HepG2 (cell line): ENCODE data around the gene OAT. TPM values are rescaled to one million over a fixed set of nuclear protein-coding genes. Genes with fewer than 3 reads are reported as not detected.

Source experiments
- ATAC-seq: fragments of 200-7000 bp; cut with Tn5 transposase; 3 replicates; pipeline ENCODE4 v1.9.1; 2020; ENCODE audit warnings: mild to moderate bottlenecking, moderate library complexity
- BruUV-seq: library from RNA; stranded (reverse); fragments of 400-500 nt; replicated peaks from 2 replicates; lab custom pipeline; 2021; lab: Mats Ljungman, UMichigan
- CTCF ChIA-PET: fragments of 300-600 bp; formaldehyde crosslinking; extraction: SDS; loops from one replicate; lab custom pipeline; 2021; ENCODE audit warnings: low total read pairs, inconsistent platforms, low intra/inter-chr PET ratio; lab: Yijun Ruan, JAX
- POLR2A ChIA-PET: fragments of 350-600 bp; sonication (Branson Sonifier 250); formaldehyde crosslinking; loops from one replicate; lab custom pipeline; 2020; ENCODE audit warnings: antibody characterized with exemption, inconsistent platforms; lab: Yijun Ruan, JAX
- DNase-seq: peaks from one replicate; pipeline ENCODE4 v3.0.0-alpha.2; 2015; ENCODE audit warnings: low spot score
- FAIRE-seq: peaks from 3 replicates; lab custom pipeline; 2011; peaks lifted over from hg19 to GRCh38; lab: Jason Lieb, UNC
- H2AFZ ChIP-seq: one replicate; pipeline ENCODE4 v1.6.1; 2011; ENCODE audit warnings: low read length, inconsistent platforms
- H3K27ac ChIP-seq: fragments of 300-600 bp; 3 replicates; pipeline ENCODE4 v1.8.0; 2011; ENCODE audit warnings: mixed run types, mild to moderate bottlenecking, mixed read lengths, low read length, inconsistent platforms; ENCODE audit not compliant: insufficient read depth; ENCODE audit errors: extremely low read length
- H3K27me3 ChIP-seq, 2 experiments: fragments of 200-600 bp in 1 of 2; 2 replicates in 1 of 2; 3 replicates in 1 of 2; pipeline versions ENCODE4 v1.6.0 to v1.8.0; 2011; ENCODE audit warnings: low read length in 2 of 2, mild to moderate bottlenecking in 2 of 2, moderate library complexity in 2 of 2, inconsistent platforms in 1 of 2; ENCODE audit not compliant: insufficient read depth in 2 of 2, control insufficient read depth in 1 of 2
- H3K36me3 ChIP-seq, 2 experiments: fragments of 200-600 bp in 1 of 2; replicated peaks in 1 of 2; 2 replicates in 1 of 2; 3 replicates in 1 of 2; pipeline versions ENCODE4 v1.5.1 to v1.8.0; 2011; ENCODE audit warnings: low read length in 2 of 2, inconsistent platforms in 1 of 2; ENCODE audit not compliant: insufficient read depth in 2 of 2, control insufficient read depth in 1 of 2
- H3K4me1 ChIP-seq: 2 replicates; pipeline ENCODE4 v1.5.1; 2012; ENCODE audit warnings: low read length, inconsistent platforms; ENCODE audit not compliant: insufficient read depth
- H3K4me2 ChIP-seq: 2 replicates; pipeline ENCODE4 v1.6.0; 2011; ENCODE audit warnings: low read depth, low read length, inconsistent platforms
- H3K4me3 ChIP-seq, 3 experiments: fragments of 200-600 bp in 1 of 3; sonication (generic), shearing (Covaris generic) in 1 of 3; replicated peaks in 1 of 3; 2 replicates each; pipeline ENCODE4 v1.5.1; 2011 to 2016; ENCODE audit warnings: low read length in 3 of 3, inconsistent platforms in 2 of 3, low read depth in 2 of 3, mild to moderate bottlenecking in 2 of 3, control low read depth in 1 of 3, mixed read lengths in 1 of 3; ENCODE audit not compliant: insufficient read depth in 1 of 3
- H3K79me2 ChIP-seq: one replicate; pipeline ENCODE4 v1.6.1; 2011; ENCODE audit warnings: low read length, inconsistent platforms; ENCODE audit not compliant: insufficient read depth
- H3K9ac ChIP-seq: 2 replicates; pipeline ENCODE4 v1.6.0; 2011; ENCODE audit warnings: mild to moderate bottlenecking, low read depth, low read length, inconsistent platforms; ENCODE audit not compliant: insufficient read depth
- H3K9me3 ChIP-seq: 2 replicates; pipeline ENCODE4 v1.5.1; 2012; ENCODE audit warnings: mild to moderate bottlenecking, low read length
- H4K20me1 ChIP-seq: 2 replicates; pipeline ENCODE4 v1.6.0; 2011; ENCODE audit warnings: inconsistent platforms, mild to moderate bottlenecking, low read length, moderate library complexity; ENCODE audit not compliant: insufficient read depth
- FOXO1 ChIP-seq: sonication (generic); formaldehyde crosslinking; IDR thresholded peaks from 2 replicates; pipeline ENCODE4 v1.4.0; 2020; ENCODE audit warnings: missing genetic modification reagents
- GATA4 ChIP-seq: sonication (generic); IDR thresholded peaks from 2 replicates; pipeline ENCODE4 v1.6.1; 2016; ENCODE audit warnings: antibody characterized with exemption, low read depth, borderline replicate concordance
- MAFF ChIP-seq: IDR thresholded peaks from 2 replicates; pipeline ENCODE4 v1.6.1; 2011; ENCODE audit warnings: low read depth, low read length, improper control_type of control experiment
- MAFK ChIP-seq, 2 experiments: IDR thresholded peaks in 1 of 2; conservative IDR thresholded peaks in 1 of 2; 2 replicates each; pipeline ENCODE4 v1.6.1; 2011; ENCODE audit warnings: improper control_type of control experiment in 2 of 2, low read length in 2 of 2
- ZFP1 ChIP-seq: IDR thresholded peaks from 2 replicates; pipeline ENCODE4 v1.6.1; 2016
- ZNF331 ChIP-seq: sonication (generic); formaldehyde crosslinking; IDR thresholded peaks from 2 replicates; pipeline ENCODE4 v1.4.0; 2020; ENCODE audit warnings: missing genetic modification reagents
- WGBS: methylation state at CpG from one replicate; pipeline ENCODE4 v1.1.6; 2017; ENCODE audit warnings: low lambda C conversion rate; 5-methylcytosine and 5-hydroxymethylcytosine counted together
- in situ Hi-C: cut with HindIII; loops from 2 replicates; pipeline ENCODE4 v1.10.0; 2017; ENCODE audit warnings: low pct_unique_long_range_greater_than_20kb; ENCODE audit not compliant: extremely low pct_ligation_motif_present
- intact Hi-C: fragments of 100-400 bp; cut with micrococcal nuclease; formaldehyde crosslinking; loops from one replicate; pipeline ENCODE4 v1.10.0; 2022; ENCODE audit not compliant: unreplicated experiment
- polyA plus RNA-seq, 8 experiments: library from polyadenylated mRNA; depleted of rRNA in 3 of 8; stranded (reverse) in 7 of 8; unstranded in 1 of 8; fragments of >200 nt; fragmentation: Illumina TruSeq in 4 of 8; extraction: Trizol in 4 of 8; gene quantifications; 2 replicates each; pipeline versions ENCODE4 v1.2.1 to v1.2.3, GENCODE V29; 2011 to 2016; ENCODE audit warnings: low read depth in 4 of 8, missing spikeins in 1 of 8, mixed read lengths in 1 of 8; ENCODE audit not compliant: insufficient read depth in 1 of 8
- total RNA-seq, 5 experiments: library from RNA; depleted of rRNA; stranded (reverse); fragments of >200 nt; fragmentation: Illumina TruSeq; extraction: Trizol; gene quantifications; 2 replicates each; pipeline ENCODE4 v1.2.3, GENCODE V29; 2016; ENCODE audit warnings: low read depth in 1 of 5
- TF ChIP-seq, protein P1 (sequence below): sonication (generic); formaldehyde crosslinking; IDR thresholded peaks from 2 replicates; pipeline ENCODE4 v1.4.0; 2020; ENCODE audit warnings: missing genetic modification reagents

OAT gene
- total and polyA plus RNA-seq, 2 of the 13 experiments (the other 11 are each of a cell fraction or from before 2014, with no cell fraction given), result 87.8 to 96.7 TPM

DNA sequence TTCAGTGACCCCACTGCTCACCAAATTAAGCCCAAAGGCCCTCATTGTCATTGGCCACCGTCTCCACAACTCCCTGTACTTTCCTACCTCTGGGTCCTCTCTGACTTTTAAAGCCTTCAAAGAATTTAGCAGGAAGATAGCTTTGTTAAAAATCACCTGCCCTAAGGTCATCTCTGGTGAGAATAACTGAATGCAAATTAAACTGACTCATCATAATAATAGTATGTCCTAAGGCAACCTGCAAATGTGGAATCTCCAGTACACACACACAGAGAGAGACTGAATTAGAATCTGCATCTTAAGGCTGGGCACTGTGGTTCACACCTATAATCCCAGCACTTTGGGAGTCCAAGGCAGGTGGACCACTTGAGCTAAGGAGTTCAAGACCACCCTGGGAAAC is 24.1 kb downstream of the OAT start:
- Histone ChIP-seq H3K27ac (no peak overlapping the region), H3K9ac (no peak overlapping the region), H3K4me1 (peaks cover 5% of the 10 kb centered on the region; the same call in 1 of the 2 replicates), H3K27me3 (peaks cover 0 to 11% of the 10 kb centered on the region in 2 experiments; a peak in 3 of 5 replicates), H3K9me3 (no peaks in the 10 kb centered on the region), H3K79me2 (no peaks in the 10 kb centered on the region), H3K4me3 (no peak overlapping the region), H3K4me2 (no peak overlapping the region), H2AFZ (no peak overlapping the region), H4K20me1 (no peaks in the 10 kb centered on the region), H3K36me3 (peaks cover 2 to 10% of the 10 kb centered on the region in 2 experiments; a peak in 2 of 5 replicates)
- ChIA-PET CTCF (no interaction called here), POLR2A (no interaction called here)
- in situ Hi-C loops, result no loop called here
- peak; percentile 65 to 67 for TF ChIP-seq MAFK (conservative IDR thresholded peaks at IDR 0.05 in 1 of 2, IDR thresholded peaks at IDR 0.05 in 1 of 2; ENCODE audit: low read length in 2 of 2)
- peak; percentile 44 for TF ChIP-seq MAFF
- TF ChIP-seq GATA4, result no peak
- WGBS, result 15% methylated on average over 1 of the region's 1 CpG
- no peak for DNase-seq
- ATAC-seq, result no peak
- intact Hi-C loops, result no loop called here
- FAIRE-seq, result no peak
- no TSS peak for BruUV-seq

DNA sequence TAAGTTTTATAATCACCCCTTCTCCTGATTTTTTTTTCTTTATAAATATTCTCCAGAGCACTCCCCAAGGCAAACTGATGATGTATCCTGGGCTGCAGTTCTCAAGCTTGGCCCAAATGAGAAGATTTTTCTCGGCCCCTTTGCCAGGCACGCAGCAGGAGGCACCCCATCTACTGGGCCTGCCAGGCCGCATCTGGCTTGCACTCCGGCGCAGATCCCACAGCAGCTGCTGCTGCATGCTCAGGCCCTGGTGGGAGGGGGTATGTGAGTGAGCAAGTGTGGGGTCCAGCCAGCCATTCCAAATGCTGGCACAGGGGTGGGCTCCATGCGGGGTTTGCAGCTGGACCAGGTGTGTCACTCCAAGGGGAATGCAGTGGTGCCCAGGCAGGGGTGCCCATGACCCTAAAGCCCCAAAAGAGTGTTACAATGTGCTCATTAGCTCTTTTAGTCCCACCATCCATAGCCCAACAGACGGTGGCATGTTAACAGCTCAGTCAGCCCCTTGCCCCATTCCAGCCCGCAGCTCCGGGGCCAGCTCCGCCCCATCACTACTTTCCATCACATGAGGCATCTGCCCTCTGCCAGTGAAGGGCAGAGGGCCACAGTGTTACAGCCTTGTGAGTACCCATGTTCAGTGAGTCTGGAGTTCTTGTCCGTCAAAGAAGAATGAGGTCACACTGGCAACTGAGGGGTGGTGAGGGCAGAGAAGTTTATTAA is 25.9 kb downstream of the OAT start:
- ChIA-PET POLR2A (no interaction called here), CTCF (no interaction called here)
- no peak overlapping the region for H3K9ac ChIP-seq
- TF ChIP-seq, protein P1, sequence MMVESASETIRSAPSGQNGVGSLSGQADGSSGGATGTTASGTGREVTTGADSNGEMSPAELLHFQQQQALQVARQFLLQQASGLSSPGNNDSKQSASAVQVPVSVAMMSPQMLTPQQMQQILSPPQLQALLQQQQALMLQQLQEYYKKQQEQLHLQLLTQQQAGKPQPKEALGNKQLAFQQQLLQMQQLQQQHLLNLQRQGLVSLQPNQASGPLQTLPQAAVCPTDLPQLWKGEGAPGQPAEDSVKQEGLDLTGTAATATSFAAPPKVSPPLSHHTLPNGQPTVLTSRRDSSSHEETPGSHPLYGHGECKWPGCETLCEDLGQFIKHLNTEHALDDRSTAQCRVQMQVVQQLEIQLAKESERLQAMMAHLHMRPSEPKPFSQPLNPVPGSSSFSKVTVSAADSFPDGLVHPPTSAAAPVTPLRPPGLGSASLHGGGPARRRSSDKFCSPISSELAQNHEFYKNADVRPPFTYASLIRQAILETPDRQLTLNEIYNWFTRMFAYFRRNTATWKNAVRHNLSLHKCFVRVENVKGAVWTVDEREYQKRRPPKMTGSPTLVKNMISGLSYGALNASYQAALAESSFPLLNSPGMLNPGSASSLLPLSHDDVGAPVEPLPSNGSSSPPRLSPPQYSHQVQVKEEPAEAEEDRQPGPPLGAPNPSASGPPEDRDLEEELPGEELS (CRISPR knock-in tag), result no peak
- TF ChIP-seq ZNF331 (CRISPR knock-in tag), result no peak
- no peak for TF ChIP-seq ZFP1 (CRISPR knock-in tag)
- no peak for TF ChIP-seq FOXO1 (CRISPR knock-in tag)
- no TSS peak for BruUV-seq
- peaks cover 13% of the 10 kb centered on the region; the same call in 1 of the 2 replicates for H3K4me1 ChIP-seq
- WGBS, result 68% methylated on average over 8 of the region's 11 CpGs
- no peaks in the 10 kb centered on the region for H3K9me3 ChIP-seq
- in situ Hi-C loops, result no loop called here
- intact Hi-C loops, result no loop called here
- no peaks in the 10 kb centered on the region for H3K79me2 ChIP-seq
- peaks cover 0 to 11% of the 10 kb centered on the region in 2 experiments; a peak in 3 of 5 replicates for H3K27me3 ChIP-seq
- H2AFZ ChIP-seq, result no peak overlapping the region
- H3K4me2 ChIP-seq, result no peak overlapping the region
- DNase-seq, result no peak
- H4K20me1 ChIP-seq, result no peaks in the 10 kb centered on the region
- no peak for FAIRE-seq
- H3K4me3 ChIP-seq, result no peak overlapping the region
- peaks cover under 1 to 3% of the 10 kb centered on the region in 2 experiments; a peak in 2 of 5 replicates for H3K36me3 ChIP-seq
- no peak overlapping the region for H3K27ac ChIP-seq
- ATAC-seq, result no peak
